ENCODE results near the gene RRAD.

- TF ChIP-seq CTCF (IDR thresholded peaks at IDR 0.05) (no peak), REST (IDR thresholded peaks at IDR 0.05; ENCODE audit: insufficient read depth in 1 of 2, low read depth in 2 of 2, low read length in 1 of 2) (no peak), TCF7L2 (IDR thresholded peaks at IDR 0.05; ENCODE audit: low read depth, low read length) (no peak), POLR2AphosphoS5 (IDR thresholded peaks at IDR 0.05; ENCODE audit: low read depth, low read length) (no peak)
These were observed 2.0 kb downstream of the RRAD start for GRCh38 chr16:66923247-66923731.

All from Panc1 (cell line).